Middle frontal gyrus (tissue), 1 donor: ENCODE results near the gene FBXO8.
"Not testable (repeated sequence)": the region's sequence is repeated elsewhere in the genome, so short reads cannot be mapped to it uniquely, and the experiment has no call there.

Experiments
- DNase-seq: peaks from one replicate; pipeline ENCODE4 v3.0.0-alpha.2; 2015; ENCODE audit warnings: low spot score; ENCODE audit errors: extremely low spot score

FBXO8 gene

GRCh38 chr4:174284487-174284886 lies 1.0 kb upstream of the FBXO8 start:
- no peak for DNase-seq

- peak; percentile 91 for DNase-seq
Observed at GRCh38 chr4:174282836-174283506, 496 bp downstream of the FBXO8 start.

GRCh38 chr4:174281901-174282300 lies 1.6 kb downstream of the FBXO8 start:
- DNase-seq = no peak

- no peak for DNase-seq
Observed at GRCh38 chr4:174281182-174281737, 2.2 kb downstream of the FBXO8 start.

GRCh38 chr4:174279433-174280155 lies 3.9 kb downstream of the FBXO8 start:
- DNase-seq = no peak

GRCh38 chr4:174278467-174278866 lies 5.0 kb downstream of the FBXO8 start:
- no peak for DNase-seq

GRCh38 chr4:174277433-174277832 lies 6.0 kb downstream of the FBXO8 start:
- no peak for DNase-seq

- no peak for DNase-seq
Observed at GRCh38 chr4:174275101-174275500, 8.4 kb downstream of the FBXO8 start.

GRCh38 chr4:174274436-174274835 lies 9.0 kb downstream of the FBXO8 start:
- DNase-seq = no peak

GRCh38 chr4:174273930-174274329 lies 9.5 kb downstream of the FBXO8 start:
- DNase-seq = no peak

- DNase-seq = no peak
Observed at GRCh38 chr4:174266416-174266815, 17.1 kb downstream of the FBXO8 start.

GRCh38 chr4:174265916-174266315 lies 17.6 kb downstream of the FBXO8 start:
- no peak for DNase-seq

GRCh38 chr4:174263445-174263736 lies 20.1 kb downstream of the FBXO8 start:
- DNase-seq = no peak

- DNase-seq = no peak
Observed at GRCh38 chr4:174262624-174263444, 20.6 kb downstream of the FBXO8 start.

GRCh38 chr4:174261432-174261831 lies 22.0 kb downstream of the FBXO8 start:
- DNase-seq = not testable (repeated sequence)

GRCh38 chr4:174260099-174260498 lies 23.4 kb downstream of the FBXO8 start:
- no peak for DNase-seq

GRCh38 chr4:174259580-174259979 lies 23.9 kb downstream of the FBXO8 start:
- DNase-seq = no peak

GRCh38 chr4:174256277-174256713 lies 27.2 kb downstream of the FBXO8 start:
- DNase-seq = no peak

GRCh38 chr4:174255786-174256185 lies 27.7 kb downstream of the FBXO8 start:
- no peak for DNase-seq

GRCh38 chr4:174255374-174255773 lies 28.1 kb downstream of the FBXO8 start:
- no peak for DNase-seq

- no peak for DNase-seq
Observed at GRCh38 chr4:174254613-174255012, 28.9 kb downstream of the FBXO8 start.

- DNase-seq = no peak
Observed at GRCh38 chr4:174252412-174252811, 31.1 kb downstream of the FBXO8 start.
